ENCODE data around the gene UBE2O.

DNA sequence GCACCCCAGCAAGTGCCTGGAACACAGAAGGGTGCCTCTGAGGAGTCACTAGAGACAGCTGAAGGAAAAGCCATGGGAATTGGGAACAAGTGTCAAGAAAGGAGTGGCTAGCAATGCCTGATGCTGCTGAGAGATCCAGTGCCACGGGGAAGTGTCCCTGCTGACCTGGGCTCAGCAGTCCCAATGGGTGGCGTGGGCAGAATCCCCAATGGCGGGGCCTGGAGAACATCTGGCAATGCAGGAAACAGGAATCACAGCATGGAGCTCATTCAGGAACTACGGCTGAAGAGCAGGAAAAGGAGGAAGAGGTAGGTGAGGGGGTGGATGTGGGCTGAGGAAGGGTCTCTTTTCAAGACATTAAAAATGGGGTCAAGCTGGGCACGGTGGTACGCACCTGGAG, 30.1 kb downstream of the UBE2O start:
- TF ChIP-seq BCL11B (tag by site-specific recombination; IDR thresholded peaks at IDR 0.05; ENCODE audit: low read depth), result no peak
- no peak for TF ChIP-seq GLI2 (tag by site-specific recombination; IDR thresholded peaks at IDR 0.05; ENCODE audit: borderline replicate concordance, low read depth)
- no peak for TF ChIP-seq ZNF221 (tag by site-specific recombination; IDR thresholded peaks at IDR 0.05; ENCODE audit: borderline replicate concordance)
- TF ChIP-seq, protein P1, sequence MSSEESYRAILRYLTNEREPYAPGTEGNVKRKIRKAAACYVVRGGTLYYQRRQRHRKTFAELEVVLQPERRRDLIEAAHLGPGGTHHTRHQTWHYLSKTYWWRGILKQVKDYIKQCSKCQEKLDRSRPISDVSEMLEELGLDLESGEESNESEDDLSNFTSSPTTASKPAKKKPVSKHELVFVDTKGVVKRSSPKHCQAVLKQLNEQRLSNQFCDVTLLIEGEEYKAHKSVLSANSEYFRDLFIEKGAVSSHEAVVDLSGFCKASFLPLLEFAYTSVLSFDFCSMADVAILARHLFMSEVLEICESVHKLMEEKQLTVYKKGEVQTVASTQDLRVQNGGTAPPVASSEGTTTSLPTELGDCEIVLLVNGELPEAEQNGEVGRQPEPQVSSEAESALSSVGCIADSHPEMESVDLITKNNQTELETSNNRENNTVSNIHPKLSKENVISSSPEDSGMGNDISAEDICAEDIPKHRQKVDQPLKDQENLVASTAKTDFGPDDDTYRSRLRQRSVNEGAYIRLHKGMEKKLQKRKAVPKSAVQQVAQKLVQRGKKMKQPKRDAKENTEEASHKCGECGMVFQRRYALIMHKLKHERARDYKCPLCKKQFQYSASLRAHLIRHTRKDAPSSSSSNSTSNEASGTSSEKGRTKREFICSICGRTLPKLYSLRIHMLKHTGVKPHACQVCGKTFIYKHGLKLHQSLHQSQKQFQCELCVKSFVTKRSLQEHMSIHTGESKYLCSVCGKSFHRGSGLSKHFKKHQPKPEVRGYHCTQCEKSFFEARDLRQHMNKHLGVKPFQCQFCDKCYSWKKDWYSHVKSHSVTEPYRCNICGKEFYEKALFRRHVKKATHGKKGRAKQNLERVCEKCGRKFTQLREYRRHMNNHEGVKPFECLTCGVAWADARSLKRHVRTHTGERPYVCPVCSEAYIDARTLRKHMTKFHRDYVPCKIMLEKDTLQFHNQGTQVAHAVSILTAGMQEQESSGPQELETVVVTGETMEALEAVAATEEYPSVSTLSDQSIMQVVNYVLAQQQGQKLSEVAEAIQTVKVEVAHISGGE (tag by site-specific recombination; conservative IDR thresholded peaks at IDR 0.05; ENCODE audit: low read depth), result no peak
